Nephron progenitor cell (in vitro differentiated cells): ENCODE measurements around the gene GRSF1.
"Not testable (repeated sequence)": the region's sequence is repeated elsewhere in the genome, so short reads cannot be mapped to it uniquely, and the experiment has no call there.

Experiments used
- DNase-seq: peaks from one replicate; pipeline ENCODE4 v3.0.0; 2021
- H3K27ac Mint-ChIP-seq: 2 replicates; pipeline ENCODE4 v1.8.0; 2021; ENCODE audit warnings: mild to moderate bottlenecking, moderate library complexity, mixed read lengths
- H3K27me3 Mint-ChIP-seq: 2 replicates; pipeline ENCODE4 v1.8.0; 2021; ENCODE audit warnings: mild to moderate bottlenecking, low read depth, mixed read lengths; ENCODE audit not compliant: poor library complexity
- H3K36me3 Mint-ChIP-seq: 2 replicates; pipeline ENCODE4 v1.8.0; 2021; ENCODE audit warnings: low read depth, mixed read lengths
- H3K4me1 Mint-ChIP-seq: 2 replicates; pipeline ENCODE4 v1.8.0; 2021; ENCODE audit warnings: mixed read lengths
- H3K4me3 Mint-ChIP-seq: 2 replicates; pipeline ENCODE4 v1.8.0; 2021; ENCODE audit warnings: mild to moderate bottlenecking, moderate library complexity, mixed read lengths
- H3K9me3 Mint-ChIP-seq: 2 replicates; pipeline ENCODE4 v1.8.0; 2021; ENCODE audit warnings: mild to moderate bottlenecking, moderate library complexity, mixed read lengths
- CTCF ChIP-seq: fragments of 200-600 bp; sonication (generic); IDR thresholded peaks from 2 replicates; pipeline ENCODE4 v1.5.0; 2021; ENCODE audit warnings: antibody characterized with exemption

The GRSF1 gene

GRCh38 chr4:70849291-70849690, 9.6 kb upstream of the GRSF1 start:
- Mint-ChIP-seq H3K9me3 (no peaks in the 10 kb centered on the region), H3K27ac (no peak overlapping the region), H3K4me1 (no peaks in the 10 kb centered on the region), H3K27me3 (no peaks in the 10 kb centered on the region), H3K36me3 (no peaks in the 10 kb centered on the region), H3K4me3 (no peak overlapping the region)
- no peak for DNase-seq
- no peak for TF ChIP-seq CTCF

GRCh38 chr4:70844180-70844579, 4.5 kb upstream of the GRSF1 start:
- Mint-ChIP-seq H3K27ac (no peak overlapping the region), H3K27me3 (no peaks in the 10 kb centered on the region), H3K36me3 (no peaks in the 10 kb centered on the region), H3K9me3 (no peaks in the 10 kb centered on the region), H3K4me3 (no peak overlapping the region), H3K4me1 (no peaks in the 10 kb centered on the region)
- no peak for TF ChIP-seq CTCF
- no peak for DNase-seq

DNA sequence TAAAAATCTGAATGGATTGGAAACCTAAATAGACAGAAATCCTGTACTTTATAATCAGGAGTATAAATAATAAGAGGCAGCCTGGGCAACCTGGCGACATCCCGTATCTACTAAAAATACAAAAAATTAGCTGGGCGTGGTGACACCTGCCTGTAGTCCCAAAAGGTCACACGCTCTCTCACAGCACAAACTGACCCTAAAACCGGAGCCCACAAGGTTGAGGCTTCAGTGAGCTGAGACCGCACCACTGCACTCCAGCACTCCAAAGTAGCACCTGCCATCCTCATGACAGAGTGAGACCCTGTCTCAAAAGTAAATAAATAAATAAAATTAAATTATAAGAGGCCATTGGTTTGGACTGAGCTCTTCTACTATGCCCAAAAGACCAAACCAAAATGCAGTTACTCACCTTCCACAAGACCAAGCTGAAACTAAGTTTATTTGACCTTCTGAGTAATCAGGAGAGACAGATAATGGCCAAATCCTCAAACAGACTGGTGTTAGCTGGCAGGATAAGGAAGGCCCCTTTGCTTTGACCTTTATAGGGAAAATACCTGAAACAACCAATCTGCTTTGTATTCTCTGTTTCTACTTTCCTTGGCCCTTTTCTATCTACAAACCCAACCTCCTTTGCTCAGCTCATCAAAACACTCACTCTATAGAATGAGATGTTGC, 3.2 kb upstream of the GRSF1 start:
- Mint-ChIP-seq H3K4me3 (no peak overlapping the region), H3K27ac (peak overlapping the region; percentile 56)

DNA sequence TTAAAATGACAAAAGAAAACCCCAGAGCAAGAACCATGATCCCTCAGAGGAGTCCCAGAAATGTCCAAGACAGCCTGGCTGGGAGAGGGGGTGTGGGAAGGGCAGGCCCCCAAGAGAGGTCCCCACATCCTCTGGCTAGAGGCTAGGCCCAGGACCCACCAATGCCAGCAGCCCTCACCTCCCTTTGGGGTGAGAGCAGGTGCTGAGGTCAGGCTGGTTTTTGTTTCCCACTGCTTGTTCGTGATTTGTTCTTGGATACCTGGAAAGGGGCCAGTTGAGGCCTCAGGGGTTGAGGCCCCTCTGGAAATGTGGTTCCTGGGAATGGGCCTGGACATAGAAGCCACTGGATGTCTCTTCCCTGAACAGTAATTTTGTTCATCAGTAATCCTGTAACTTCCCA, 2.3 kb upstream of the GRSF1 start:
- Mint-ChIP-seq H3K27ac (peak overlapping the region; percentile 29), H3K27me3 (no peaks in the 10 kb centered on the region), H3K9me3 (no peaks in the 10 kb centered on the region), H3K4me3 (no peak overlapping the region), H3K4me1 (peaks cover 7% of the 10 kb centered on the region), H3K36me3 (peaks cover 2% of the 10 kb centered on the region)
- no peak for TF ChIP-seq CTCF
- DNase-seq, result no peak

More for the DNA sequence above, 3.2 kb upstream of the GRSF1 start:
- H3K27me3 Mint-ChIP-seq, result no peaks in the 10 kb centered on the region
- no peak for TF ChIP-seq CTCF
- DNase-seq, result no peak
- H3K9me3 Mint-ChIP-seq, result no peaks in the 10 kb centered on the region
- H3K4me1 Mint-ChIP-seq, result peaks cover 5% of the 10 kb centered on the region
- no peaks in the 10 kb centered on the region for H3K36me3 Mint-ChIP-seq

GRCh38 chr4:70841211-70841610, 1.5 kb upstream of the GRSF1 start:
- no peak for DNase-seq
- Mint-ChIP-seq H3K27me3 (no peaks in the 10 kb centered on the region), H3K27ac (peak overlapping the region; percentile 29), H3K4me1 (peaks cover 13% of the 10 kb centered on the region), H3K36me3 (peaks cover 9% of the 10 kb centered on the region), H3K4me3 (no peak overlapping the region), H3K9me3 (no peaks in the 10 kb centered on the region)
- no peak for TF ChIP-seq CTCF

GRCh38 chr4:70840631-70841030, 941 bp upstream of the GRSF1 start:
- H3K4me3 Mint-ChIP-seq, H3K27ac Mint-ChIP-seq, H3K9me3 Mint-ChIP-seq, DNase-seq, H3K27me3 Mint-ChIP-seq: not testable (repeated sequence)
- Mint-ChIP-seq H3K4me1 (peaks cover 13% of the 10 kb centered on the region), H3K36me3 (peaks cover 15% of the 10 kb centered on the region)

- H3K27ac Mint-ChIP-seq, result peak overlapping the region; percentile 87
Measured at GRCh38 chr4:70840137-70840536, 447 bp upstream of the GRSF1 start.

More at GRCh38 chr4:70840137-70840536, 447 bp upstream of the GRSF1 start:
- peak; percentile 50 for DNase-seq
- Mint-ChIP-seq H3K36me3 (peaks cover 17% of the 10 kb centered on the region), H3K4me3 (peak overlapping the region; percentile 71), H3K4me1 (peaks cover 13% of the 10 kb centered on the region)
- H3K9me3 Mint-ChIP-seq, H3K27me3 Mint-ChIP-seq: not testable (repeated sequence)
